OCI-LY3 (cell line): ENCODE measurements around the gene TMEM108.

ENCODE experiments used
- H2AFZ ChIP-seq: fragments of 200-600, 300-600 bp; shearing (Covaris generic); 2 replicates; pipeline ENCODE4 v1.6.0; 2014; ENCODE audit warnings: antibody characterized with exemption, low read depth, low read length
- H3K27ac ChIP-seq: fragments of 200-600, 300-600 bp; sonication (generic); 2 replicates; pipeline ENCODE4 v1.5.1; 2014; ENCODE audit warnings: mild to moderate bottlenecking, low read length, moderate library complexity, mixed read lengths
- H3K27me3 ChIP-seq: fragments of 200-600, 300-600 bp; sonication (generic); 2 replicates; pipeline ENCODE4 v1.6.1; 2014; ENCODE audit warnings: low read depth, low read length, mixed read lengths
- H3K36me3 ChIP-seq: fragments of 200-600, 300-600 bp; sonication (generic); replicated peaks from 2 replicates; pipeline ENCODE3; 2014; ENCODE audit warnings: low read depth, low read length, mixed read lengths
- H3K4me1 ChIP-seq: fragments of 300-600, 200-600 bp; sonication (generic); 2 replicates; pipeline ENCODE4 v1.6.1; 2014; ENCODE audit warnings: low read length, mixed read lengths
- H3K4me2 ChIP-seq: fragments of 200-600, 300-600 bp; sonication (generic); 2 replicates; pipeline ENCODE4 v1.6.1; 2014; ENCODE audit warnings: low read length, mixed read lengths
- H3K4me3 ChIP-seq: fragments of 300-600, 200-600 bp; sonication (generic); 2 replicates; pipeline ENCODE4 v1.5.1; 2014; ENCODE audit warnings: antibody characterized with exemption, mild to moderate bottlenecking, low read length, moderate library complexity
- H3K79me2 ChIP-seq: fragments of 300-600, 200-600 bp; shearing (Covaris generic); 2 replicates; pipeline ENCODE4 v1.6.1; 2014; ENCODE audit warnings: mild to moderate bottlenecking, low read length, mixed read lengths
- H3K9ac ChIP-seq: fragments of 300-600, 200-600 bp; shearing (Covaris generic); 2 replicates; pipeline ENCODE4 v1.6.0; 2014; ENCODE audit warnings: mild to moderate bottlenecking, low read length, moderate library complexity
- H3K9me3 ChIP-seq: fragments of 200-600, 300-600 bp; shearing (Covaris generic); 2 replicates; pipeline ENCODE4 v1.6.1; 2014; ENCODE audit warnings: low read length, mixed read lengths; ENCODE audit not compliant: insufficient read depth
- H4K20me1 ChIP-seq: fragments of 200-600, 300-600 bp; sonication (generic); 2 replicates; pipeline ENCODE4 v1.6.1; 2016; ENCODE audit warnings: low read length, mixed read lengths; ENCODE audit not compliant: insufficient read depth
- EZH2phosphoT487 ChIP-seq: fragments of 200-600 bp; shearing (Covaris generic); IDR thresholded peaks from 2 replicates; pipeline ENCODE4 v1.6.1; 2018; ENCODE audit warnings: antibody characterized with exemption, mixed run types, low read depth
- TF ChIP-seq, protein P1 (sequence below): fragments of 200-600, 300-600 bp; sonication (generic); IDR thresholded peaks from 2 replicates; pipeline ENCODE4 v1.5.1; 2014; ENCODE audit warnings: antibody characterized with exemption, low read length, low read depth

Gene TMEM108

DNA sequence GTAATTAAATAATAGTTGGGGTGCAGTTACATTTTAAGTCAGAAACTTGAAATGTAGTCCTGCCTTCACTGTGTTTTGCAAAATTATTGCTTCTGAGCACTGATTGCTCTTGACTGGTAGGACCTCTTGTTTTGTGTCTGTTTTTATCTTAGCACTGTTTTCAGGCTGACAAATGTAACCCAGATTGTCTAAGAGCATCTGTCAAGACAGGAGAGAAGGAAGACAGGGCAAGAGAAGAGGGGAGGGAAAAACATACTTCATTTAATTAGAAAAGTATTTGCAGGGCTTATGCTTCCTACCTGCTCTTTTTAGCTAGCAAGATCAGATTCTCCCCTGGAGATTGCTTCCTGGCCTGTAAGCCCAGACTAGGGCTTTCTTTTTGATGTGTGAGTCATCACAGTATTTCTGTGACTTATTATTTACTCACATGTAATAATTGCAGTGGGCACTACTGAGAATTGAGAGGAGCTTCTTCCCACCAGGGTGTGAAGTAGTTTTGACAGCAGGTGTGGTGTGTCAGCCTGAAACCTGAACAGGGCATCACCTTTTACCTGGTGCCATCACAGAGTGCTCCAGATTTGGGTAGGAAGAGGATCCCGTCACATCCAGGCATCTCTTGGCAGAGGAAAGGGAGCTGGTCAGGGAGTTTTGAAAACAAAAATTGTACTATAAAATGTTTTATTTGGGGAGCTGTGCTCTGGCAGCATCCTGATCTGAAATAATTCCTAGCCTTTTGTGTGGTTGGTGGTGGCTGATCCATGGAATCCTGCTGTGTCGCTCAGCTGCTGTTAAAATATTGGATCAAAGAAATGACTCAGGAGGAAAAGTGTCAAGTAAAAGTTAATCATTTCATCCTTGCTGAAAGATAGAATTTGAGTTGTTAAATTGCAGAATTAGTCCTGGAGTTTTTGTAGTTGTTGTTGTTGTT lies 98.2 kb downstream of the TMEM108 start:
- Histone ChIP-seq H3K4me3 (no peak overlapping the region), H3K9ac (no peak overlapping the region), H3K27me3 (peaks cover 21% of the 10 kb centered on the region), H2AFZ (no peak overlapping the region), H3K9me3 (no peaks in the 10 kb centered on the region), H3K36me3 (no peaks in the 10 kb centered on the region), H3K27ac (no peak overlapping the region), H4K20me1 (no peaks in the 10 kb centered on the region), H3K4me1 (peaks cover 15% of the 10 kb centered on the region), H3K79me2 (no peaks in the 10 kb centered on the region), H3K4me2 (no peak overlapping the region)
- no peak for TF ChIP-seq EZH2phosphoT487
- TF ChIP-seq, protein P1, sequence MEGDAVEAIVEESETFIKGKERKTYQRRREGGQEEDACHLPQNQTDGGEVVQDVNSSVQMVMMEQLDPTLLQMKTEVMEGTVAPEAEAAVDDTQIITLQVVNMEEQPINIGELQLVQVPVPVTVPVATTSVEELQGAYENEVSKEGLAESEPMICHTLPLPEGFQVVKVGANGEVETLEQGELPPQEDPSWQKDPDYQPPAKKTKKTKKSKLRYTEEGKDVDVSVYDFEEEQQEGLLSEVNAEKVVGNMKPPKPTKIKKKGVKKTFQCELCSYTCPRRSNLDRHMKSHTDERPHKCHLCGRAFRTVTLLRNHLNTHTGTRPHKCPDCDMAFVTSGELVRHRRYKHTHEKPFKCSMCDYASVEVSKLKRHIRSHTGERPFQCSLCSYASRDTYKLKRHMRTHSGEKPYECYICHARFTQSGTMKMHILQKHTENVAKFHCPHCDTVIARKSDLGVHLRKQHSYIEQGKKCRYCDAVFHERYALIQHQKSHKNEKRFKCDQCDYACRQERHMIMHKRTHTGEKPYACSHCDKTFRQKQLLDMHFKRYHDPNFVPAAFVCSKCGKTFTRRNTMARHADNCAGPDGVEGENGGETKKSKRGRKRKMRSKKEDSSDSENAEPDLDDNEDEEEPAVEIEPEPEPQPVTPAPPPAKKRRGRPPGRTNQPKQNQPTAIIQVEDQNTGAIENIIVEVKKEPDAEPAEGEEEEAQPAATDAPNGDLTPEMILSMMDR: no peak

DNA sequence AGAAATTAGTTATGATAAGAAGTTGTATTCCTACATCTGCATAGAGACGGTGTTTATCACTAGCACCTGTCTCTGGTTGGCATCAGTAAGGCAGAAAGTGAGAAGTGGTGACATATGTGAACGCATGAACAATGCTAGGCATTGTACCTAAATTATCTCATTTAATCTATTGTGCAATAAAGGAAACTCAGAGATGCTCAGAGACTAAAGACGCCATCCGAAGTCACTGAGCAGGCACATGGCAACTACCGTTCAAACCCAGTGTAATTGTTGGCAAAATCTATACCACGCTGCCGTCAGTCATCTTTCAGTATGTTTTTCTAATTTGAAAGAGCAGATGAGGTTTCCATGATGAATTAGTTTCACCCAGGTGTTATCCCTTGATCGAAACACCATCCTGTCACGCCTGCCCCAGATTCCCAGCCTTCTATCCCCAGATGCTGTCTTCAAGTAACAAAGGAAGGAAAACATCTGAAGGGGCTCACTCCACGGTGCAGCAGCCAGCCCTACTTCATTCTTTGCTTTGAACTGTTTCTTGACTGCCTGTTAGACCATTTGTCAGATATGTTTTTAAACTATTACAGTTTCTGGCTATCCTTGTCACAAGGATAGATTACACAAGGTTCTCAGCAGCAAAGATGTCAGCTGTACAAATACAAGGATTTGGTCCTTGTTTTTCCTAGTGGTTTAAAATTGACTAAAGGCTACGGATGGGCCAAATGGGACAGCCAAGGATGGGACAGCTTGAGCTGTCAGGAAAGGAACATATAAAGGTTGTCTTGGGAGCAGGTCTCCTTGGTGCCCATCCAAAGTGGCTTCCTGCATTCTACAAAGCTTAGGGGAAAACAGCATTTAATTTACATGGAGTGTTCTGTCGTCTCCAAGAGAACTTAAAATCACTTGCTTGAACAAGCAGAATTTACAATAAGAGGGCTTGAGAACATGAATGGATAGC lies 99.1 kb downstream of the TMEM108 start:
- H3K9me3 ChIP-seq: no peaks in the 10 kb centered on the region
- no peak overlapping the region for H2AFZ ChIP-seq
- no peak overlapping the region for H3K4me3 ChIP-seq
- H3K4me1 ChIP-seq: peaks cover 15% of the 10 kb centered on the region
- H3K79me2 ChIP-seq: no peaks in the 10 kb centered on the region
- no peak overlapping the region for H3K4me2 ChIP-seq
- TF ChIP-seq, protein P1: no peak
- TF ChIP-seq EZH2phosphoT487: no peak
- no peak overlapping the region for H3K9ac ChIP-seq
- H4K20me1 ChIP-seq: no peaks in the 10 kb centered on the region
- no peaks in the 10 kb centered on the region for H3K36me3 ChIP-seq
- peaks cover 21% of the 10 kb centered on the region for H3K27me3 ChIP-seq
- no peak overlapping the region for H3K27ac ChIP-seq

DNA sequence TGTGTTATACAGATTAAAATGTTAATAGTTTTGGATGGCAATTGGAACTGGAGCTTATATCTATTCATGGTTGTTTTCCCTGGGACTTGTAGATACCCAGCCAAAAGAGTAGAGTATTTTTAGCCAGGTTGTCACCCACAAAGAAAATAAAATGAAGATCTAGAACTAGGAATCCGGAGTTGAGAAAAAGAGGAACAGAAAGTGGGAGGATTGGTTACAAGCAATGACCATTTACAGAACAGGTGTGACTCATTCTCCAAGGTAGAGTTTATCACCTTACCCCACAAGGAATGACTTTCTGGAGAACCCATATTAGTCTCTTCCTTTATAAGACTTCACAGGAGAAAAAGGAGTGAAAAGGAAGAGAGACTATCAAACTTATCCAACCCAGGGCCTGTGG lies 99.8 kb downstream of the TMEM108 start:
- Histone ChIP-seq H3K79me2 (no peaks in the 10 kb centered on the region), H3K4me2 (no peak overlapping the region), H3K4me1 (peaks cover 15% of the 10 kb centered on the region), H3K27me3 (peaks cover 21% of the 10 kb centered on the region), H3K9me3 (no peaks in the 10 kb centered on the region), H3K9ac (no peak overlapping the region), H3K4me3 (no peak overlapping the region), H3K36me3 (no peaks in the 10 kb centered on the region), H3K27ac (no peak overlapping the region), H2AFZ (no peak overlapping the region), H4K20me1 (no peaks in the 10 kb centered on the region)
- no peak for TF ChIP-seq EZH2phosphoT487
- TF ChIP-seq, protein P1: no peak

DNA sequence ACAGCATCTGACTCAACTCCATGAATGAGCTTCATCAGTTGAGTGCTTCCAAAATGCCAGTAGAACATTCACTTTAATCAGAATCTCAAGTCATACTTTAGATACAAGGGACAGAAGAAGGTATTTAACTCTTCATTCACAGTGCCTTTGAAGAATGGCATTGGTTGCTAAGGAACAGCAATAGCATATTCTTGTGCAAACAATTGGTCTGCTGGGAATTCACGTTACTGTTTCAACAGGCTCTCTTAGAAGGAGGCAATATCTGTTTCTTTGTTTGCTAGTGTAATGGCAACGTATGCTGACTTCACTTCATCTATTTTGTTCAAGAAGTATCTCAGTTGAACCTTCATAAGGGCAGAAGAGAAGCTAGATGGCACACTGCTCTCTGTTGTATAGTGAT lies 113.9 kb downstream of the TMEM108 start:
- no peak overlapping the region for H2AFZ ChIP-seq
- H3K27me3 ChIP-seq: 0 out of 2 replicates have a peak, but pooled peaks cover 7% of the 10 kb centered on the region
- H3K79me2 ChIP-seq: no peaks in the 10 kb centered on the region
- H3K27ac ChIP-seq: no peak overlapping the region
- H3K4me2 ChIP-seq: no peak overlapping the region
- no peak overlapping the region for H3K9ac ChIP-seq
- TF ChIP-seq EZH2phosphoT487: no peak
- TF ChIP-seq, protein P1: no peak
- H3K4me3 ChIP-seq: no peak overlapping the region
- no peaks in the 10 kb centered on the region for H3K4me1 ChIP-seq
- no peaks in the 10 kb centered on the region for H3K36me3 ChIP-seq
- no peaks in the 10 kb centered on the region for H4K20me1 ChIP-seq
- no peaks in the 10 kb centered on the region for H3K9me3 ChIP-seq
